ENCODE data around the gene GRIN2A. TPM values are rescaled to one million over a fixed set of nuclear protein-coding genes. Genes with fewer than 3 reads are reported as not detected.

Gene GRIN2A
- total RNA-seq, 3 donors from 2014 or later = 0.29 to 0.33 TPM; not detected in 1

GRCh38 chr16:10226141-10226986, 44.1 kb upstream of the GRIN2A start:
- no peaks in the 10 kb centered on the region for H3K9me3 ChIP-seq
- peaks cover 0 to 12% of the 10 kb centered on the region in 2 donors for H3K27me3 ChIP-seq
- no peak overlapping the region for H3K27ac ChIP-seq
- DNase-seq (ENCODE audit: low spot score in 2 of 2) = no peak
- H3K4me3 ChIP-seq = no peak overlapping the region
- H3K36me3 ChIP-seq = no peaks in the 10 kb centered on the region
- intact Hi-C loops (cut with DNase I; ENCODE audit: low total_unique reads) = loop anchor here (5.0 kb wide), 1 partner anchor 884 kb away; no protein-coding TSS in a partner anchor
- TF ChIP-seq POLR2A (IDR thresholded peaks at IDR 0.05) (no peak), POLR2AphosphoS5 (IDR thresholded peaks at IDR 0.05) (no peak)
- TF ChIP-seq, protein P1, sequence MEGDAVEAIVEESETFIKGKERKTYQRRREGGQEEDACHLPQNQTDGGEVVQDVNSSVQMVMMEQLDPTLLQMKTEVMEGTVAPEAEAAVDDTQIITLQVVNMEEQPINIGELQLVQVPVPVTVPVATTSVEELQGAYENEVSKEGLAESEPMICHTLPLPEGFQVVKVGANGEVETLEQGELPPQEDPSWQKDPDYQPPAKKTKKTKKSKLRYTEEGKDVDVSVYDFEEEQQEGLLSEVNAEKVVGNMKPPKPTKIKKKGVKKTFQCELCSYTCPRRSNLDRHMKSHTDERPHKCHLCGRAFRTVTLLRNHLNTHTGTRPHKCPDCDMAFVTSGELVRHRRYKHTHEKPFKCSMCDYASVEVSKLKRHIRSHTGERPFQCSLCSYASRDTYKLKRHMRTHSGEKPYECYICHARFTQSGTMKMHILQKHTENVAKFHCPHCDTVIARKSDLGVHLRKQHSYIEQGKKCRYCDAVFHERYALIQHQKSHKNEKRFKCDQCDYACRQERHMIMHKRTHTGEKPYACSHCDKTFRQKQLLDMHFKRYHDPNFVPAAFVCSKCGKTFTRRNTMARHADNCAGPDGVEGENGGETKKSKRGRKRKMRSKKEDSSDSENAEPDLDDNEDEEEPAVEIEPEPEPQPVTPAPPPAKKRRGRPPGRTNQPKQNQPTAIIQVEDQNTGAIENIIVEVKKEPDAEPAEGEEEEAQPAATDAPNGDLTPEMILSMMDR (IDR thresholded peaks at IDR 0.05) = no peak
- no peaks in the 10 kb centered on the region for H3K4me1 ChIP-seq

DNA sequence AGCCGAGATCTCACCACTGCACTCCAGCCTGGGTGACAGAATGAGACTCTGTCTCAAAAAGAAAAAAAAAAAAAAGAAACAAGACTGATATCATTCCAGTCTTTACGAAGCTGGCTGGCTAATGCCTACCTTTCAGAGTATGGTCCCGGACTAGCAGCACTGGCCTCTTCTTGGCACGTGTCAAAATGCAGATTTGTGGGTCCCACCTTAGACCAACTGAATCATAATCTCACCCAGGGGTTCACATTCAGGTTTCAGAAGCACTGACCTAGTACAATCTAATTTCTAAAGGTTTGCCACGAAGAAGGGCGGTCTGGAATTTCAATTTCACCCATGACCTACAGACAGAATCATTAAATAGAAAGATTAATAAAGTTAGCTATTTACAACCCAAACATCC, 43.4 kb upstream of the GRIN2A start:
- no peaks in the 10 kb centered on the region for H3K36me3 ChIP-seq
- H3K4me1 ChIP-seq = no peaks in the 10 kb centered on the region
- no peak for DNase-seq (ENCODE audit: low spot score in 2 of 2)
- intact Hi-C loops (cut with DNase I; ENCODE audit: low total_unique reads) = loop anchor here (5.0 kb wide), 1 partner anchor 883 kb away; no protein-coding TSS in a partner anchor
- H3K27ac ChIP-seq = no peak overlapping the region
- H3K9me3 ChIP-seq = no peaks in the 10 kb centered on the region
- TF ChIP-seq, protein P1 (IDR thresholded peaks at IDR 0.05) = no peak
- TF ChIP-seq POLR2A (IDR thresholded peaks at IDR 0.05) = no peak
- TF ChIP-seq POLR2AphosphoS5 (IDR thresholded peaks at IDR 0.05) = no peak
- peaks cover 0 to 12% of the 10 kb centered on the region in 2 donors for H3K27me3 ChIP-seq
- H3K4me3 ChIP-seq = no peak overlapping the region

- Histone ChIP-seq H3K4me1 (no peaks in the 10 kb centered on the region), H3K9me3 (no peaks in the 10 kb centered on the region), H3K36me3 (no peaks in the 10 kb centered on the region), H3K4me3 (no peak overlapping the region), H3K27me3 (peaks cover 0 to 12% of the 10 kb centered on the region in 2 donors), H3K27ac (no peak overlapping the region)
- no peak for DNase-seq (ENCODE audit: low spot score in 2 of 2)
- no peak for TF ChIP-seq POLR2AphosphoS5 (IDR thresholded peaks at IDR 0.05)
- no peak for TF ChIP-seq POLR2A (IDR thresholded peaks at IDR 0.05)
- TF ChIP-seq, protein P1 (IDR thresholded peaks at IDR 0.05) = no peak
- intact Hi-C loops (cut with DNase I; ENCODE audit: low total_unique reads) = loop anchor here (5.0 kb wide), 1 partner anchor 883 kb away; no protein-coding TSS in a partner anchor
Measured at GRCh38 chr16:10224850-10225249, 42.6 kb upstream of the GRIN2A start.

DNA sequence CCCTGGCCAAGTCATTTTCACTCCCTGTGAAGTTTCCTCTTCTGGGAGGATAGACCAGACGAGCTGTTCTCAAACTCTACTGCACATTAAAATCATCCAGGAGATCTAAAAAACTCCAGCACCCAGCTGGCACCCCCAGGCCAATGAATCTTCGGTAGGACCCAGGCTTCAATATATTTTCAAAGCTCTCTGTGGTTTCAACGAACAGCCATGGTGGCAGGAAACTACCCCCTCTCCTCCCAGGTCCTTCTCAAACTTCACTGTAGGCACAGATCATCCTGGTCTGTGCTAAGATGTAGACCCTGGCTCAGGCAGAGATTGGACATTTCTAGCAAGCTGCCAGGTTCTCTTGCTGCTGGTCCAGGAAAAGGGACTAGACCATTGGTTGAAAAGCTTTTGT, 38.7 kb upstream of the GRIN2A start:
- peaks cover 0 to 33% of the 10 kb centered on the region in 2 donors for H3K27me3 ChIP-seq
- no peaks in the 10 kb centered on the region for H3K4me1 ChIP-seq
- no peak overlapping the region for H3K27ac ChIP-seq
- H3K4me3 ChIP-seq = no peak overlapping the region
- no peak for DNase-seq (ENCODE audit: low spot score in 2 of 2)
- intact Hi-C loops (cut with DNase I; ENCODE audit: low total_unique reads) = no loop called here
- TF ChIP-seq POLR2A (IDR thresholded peaks at IDR 0.05) (no peak), POLR2AphosphoS5 (IDR thresholded peaks at IDR 0.05) (no peak)
- TF ChIP-seq, protein P1 (IDR thresholded peaks at IDR 0.05) = no peak
- no peaks in the 10 kb centered on the region for H3K36me3 ChIP-seq
- no peaks in the 10 kb centered on the region for H3K9me3 ChIP-seq

DNA sequence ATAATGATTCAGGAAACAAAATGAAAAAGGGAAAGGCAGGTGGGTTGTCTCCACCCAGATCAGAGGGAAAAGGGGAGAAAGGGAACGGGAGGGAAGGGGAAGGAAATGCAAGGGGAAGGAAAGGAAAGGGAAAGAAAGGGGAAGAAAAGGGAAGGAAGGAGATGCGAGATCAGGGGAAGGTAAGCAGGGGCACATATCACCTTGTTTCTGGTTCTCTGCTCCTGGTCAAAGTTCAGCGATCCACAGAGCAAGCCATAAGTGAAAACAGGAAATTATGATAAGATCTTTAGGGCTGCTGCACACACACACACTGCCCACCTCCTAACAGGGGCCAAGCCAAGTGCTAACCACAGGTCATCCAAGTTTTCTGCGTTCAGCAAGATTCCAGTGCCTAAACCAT, 37.5 kb upstream of the GRIN2A start:
- Histone ChIP-seq H3K4me3 (no peak overlapping the region), H3K9me3 (no peaks in the 10 kb centered on the region), H3K27ac (no peak overlapping the region), H3K36me3 (no peaks in the 10 kb centered on the region), H3K27me3 (peaks cover 0 to 33% of the 10 kb centered on the region in 2 donors), H3K4me1 (no peaks in the 10 kb centered on the region)
- intact Hi-C loops (cut with DNase I; ENCODE audit: low total_unique reads) = no loop called here
- TF ChIP-seq POLR2A (IDR thresholded peaks at IDR 0.05) (no peak), POLR2AphosphoS5 (IDR thresholded peaks at IDR 0.05) (no peak)
- TF ChIP-seq, protein P1 (IDR thresholded peaks at IDR 0.05) = no peak
- no peak for DNase-seq (ENCODE audit: low spot score in 2 of 2)
